GM12801 (cell line): ENCODE measurements around the gene ARHGAP10.

Source experiments
- CTCF ChIP-seq: IDR thresholded peaks from one replicate; pipeline ENCODE4 v1.5.1; 2011; ENCODE audit warnings: control low read depth; ENCODE audit not compliant: insufficient read length; ENCODE audit errors: extremely low read depth

ARHGAP10 gene

GRCh38 chr4:147824316-147824715 is 92.4 kb downstream of the ARHGAP10 start:
- no peak for TF ChIP-seq CTCF

GRCh38 chr4:147824884-147825283 is 93.0 kb downstream of the ARHGAP10 start:
- TF ChIP-seq CTCF: no peak

GRCh38 chr4:147825451-147826287 is 93.8 kb downstream of the ARHGAP10 start:
- TF ChIP-seq CTCF: no peak

- no peak for TF ChIP-seq CTCF
Measured at GRCh38 chr4:147826288-147826646, 94.4 kb downstream of the ARHGAP10 start.

- TF ChIP-seq CTCF: no peak
Measured at GRCh38 chr4:147828331-147828905, 96.5 kb downstream of the ARHGAP10 start.

GRCh38 chr4:147829401-147830101 is 97.7 kb downstream of the ARHGAP10 start:
- no peak for TF ChIP-seq CTCF

- no peak for TF ChIP-seq CTCF
Measured at GRCh38 chr4:147830102-147830463, 98.2 kb downstream of the ARHGAP10 start.
